Gastroesophageal sphincter (tissue), 4 donors: ENCODE results near the gene S100A9. TPM values are rescaled to one million over a fixed set of nuclear protein-coding genes. Genes with fewer than 3 reads are reported as not detected.

Experiments
- ATAC-seq: fragments of 150-250 bp; one replicate; pipeline ENCODE4 v1.9.1; 2016; ENCODE audit warnings: mild to moderate bottlenecking, moderate library complexity
- H3K27ac ChIP-seq, 4 donors: fragments of 200-600 bp; sonication (generic) in 3 of 4; 1 replicate in 3 of 4; 2 replicates in 1 of 4; pipeline ENCODE4 v1.5.1; 2016 to 2019
- H3K27me3 ChIP-seq: fragments of 200-600 bp; sonication (generic); one replicate; pipeline ENCODE4 v1.5.1; 2019
- H3K36me3 ChIP-seq, 2 donors: fragments of 200-600 bp; sonication (generic); one replicate each; pipeline ENCODE4 v1.5.1; 2019; ENCODE audit warnings: control low read depth in 1 of 2
- H3K4me1 ChIP-seq, 3 donors: fragments of 200-600 bp; sonication (generic); 1 replicate in 2 of 3; 2 replicates in 1 of 3; pipeline ENCODE4 v1.5.1; 2016 to 2019; ENCODE audit warnings: control low read depth in 2 of 3
- H3K4me3 ChIP-seq, 2 donors: fragments of 200-600 bp; sonication (generic); one replicate each; pipeline ENCODE4 v1.5.1; 2019; ENCODE audit warnings: mild to moderate bottlenecking in 1 of 2, moderate library complexity in 1 of 2
- H3K9me3 ChIP-seq, 3 donors: fragments of 200-600 bp; sonication (generic); one replicate each; pipeline ENCODE4 v1.5.1; 2017 to 2019; ENCODE audit warnings: control low read depth in 2 of 3
- EP300 ChIP-seq: sonication (generic); formaldehyde crosslinking; IDR thresholded peaks from one replicate; pipeline ENCODE4 v1.6.1; 2017; ENCODE audit warnings: antibody characterized with exemption, mild to moderate bottlenecking
- POLR2A ChIP-seq, 2 donors: fragments of 450-650 bp; IDR thresholded peaks; one replicate each; pipeline ENCODE4 v1.6.1; 2017; ENCODE audit warnings: antibody characterized with exemption in 2 of 2, mild to moderate bottlenecking in 2 of 2, moderate library complexity in 1 of 2
- POLR2AphosphoS5 ChIP-seq: sonication (generic); formaldehyde crosslinking; IDR thresholded peaks from one replicate; pipeline ENCODE4 v1.6.1; 2017; ENCODE audit warnings: antibody characterized with exemption
- WGBS, 2 donors: methylation state at CpG; one replicate each; pipeline ENCODE4 v1.1.5; 2018; ENCODE audit warnings: low coverage in 1 of 2; 5-methylcytosine and 5-hydroxymethylcytosine counted together
- total RNA-seq, 4 donors: library from RNA; depleted of rRNA; stranded (reverse); fragments of >200 nt; gene quantifications; one replicate each; pipeline ENCODE4 v1.1.0, GENCODE V29; 2016
- TF ChIP-seq, protein P1 (sequence below), 4 experiments: fragments of 200-600 bp in 2 of 4; fragments of 450-650 bp in 2 of 4; sonication (generic) in 1 of 4; IDR thresholded peaks; one replicate each; pipeline ENCODE4 v1.5.1; 2017 to 2019; ENCODE audit warnings: antibody characterized with exemption in 4 of 4, mild to moderate bottlenecking in 2 of 4, moderate library complexity in 2 of 4

The S100A9 gene
- total RNA-seq, 4 donors from 2014 or later: 65.3 to 2,906 (median 485) TPM

DNA sequence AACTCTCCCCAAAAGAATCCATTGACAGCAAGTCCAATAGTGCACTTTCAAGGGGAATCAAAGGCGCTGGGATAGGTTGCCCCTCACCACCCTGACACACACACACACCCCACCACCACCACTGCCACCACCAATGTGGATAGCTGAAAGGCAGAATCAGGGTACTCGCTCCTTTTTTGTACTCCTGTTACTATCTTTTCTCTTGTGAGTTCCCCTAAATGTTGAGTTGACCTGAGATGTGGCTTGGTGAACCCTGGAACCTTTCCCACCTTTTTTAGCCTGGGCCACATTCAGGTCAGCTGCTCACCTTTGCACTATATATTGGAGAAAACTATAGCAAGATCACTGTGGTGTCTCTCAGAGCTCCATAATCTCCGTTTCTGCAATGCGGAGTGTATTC is 29.3 kb downstream of the S100A9 start:
- TF ChIP-seq, protein P1, sequence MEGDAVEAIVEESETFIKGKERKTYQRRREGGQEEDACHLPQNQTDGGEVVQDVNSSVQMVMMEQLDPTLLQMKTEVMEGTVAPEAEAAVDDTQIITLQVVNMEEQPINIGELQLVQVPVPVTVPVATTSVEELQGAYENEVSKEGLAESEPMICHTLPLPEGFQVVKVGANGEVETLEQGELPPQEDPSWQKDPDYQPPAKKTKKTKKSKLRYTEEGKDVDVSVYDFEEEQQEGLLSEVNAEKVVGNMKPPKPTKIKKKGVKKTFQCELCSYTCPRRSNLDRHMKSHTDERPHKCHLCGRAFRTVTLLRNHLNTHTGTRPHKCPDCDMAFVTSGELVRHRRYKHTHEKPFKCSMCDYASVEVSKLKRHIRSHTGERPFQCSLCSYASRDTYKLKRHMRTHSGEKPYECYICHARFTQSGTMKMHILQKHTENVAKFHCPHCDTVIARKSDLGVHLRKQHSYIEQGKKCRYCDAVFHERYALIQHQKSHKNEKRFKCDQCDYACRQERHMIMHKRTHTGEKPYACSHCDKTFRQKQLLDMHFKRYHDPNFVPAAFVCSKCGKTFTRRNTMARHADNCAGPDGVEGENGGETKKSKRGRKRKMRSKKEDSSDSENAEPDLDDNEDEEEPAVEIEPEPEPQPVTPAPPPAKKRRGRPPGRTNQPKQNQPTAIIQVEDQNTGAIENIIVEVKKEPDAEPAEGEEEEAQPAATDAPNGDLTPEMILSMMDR (IDR thresholded peaks at IDR 0.05): no peak
- TF ChIP-seq POLR2AphosphoS5 (no peak), EP300 (no peak), POLR2A (IDR thresholded peaks at IDR 0.05) (no peak)
- ATAC-seq: no peak
- Histone ChIP-seq H3K4me1 (no peaks in the 10 kb centered on the region), H3K36me3 (no peaks in the 10 kb centered on the region), H3K9me3 (peaks cover 0 to 12% (median 0%) of the 10 kb centered on the region in 3 donors), H3K4me3 (no peak overlapping the region), H3K27ac (no peak overlapping the region), H3K27me3 (peaks cover 14% of the 10 kb centered on the region)
- 82 to 96% methylated on average over 4 of the region's 4 CpGs for WGBS, 2 donors

DNA sequence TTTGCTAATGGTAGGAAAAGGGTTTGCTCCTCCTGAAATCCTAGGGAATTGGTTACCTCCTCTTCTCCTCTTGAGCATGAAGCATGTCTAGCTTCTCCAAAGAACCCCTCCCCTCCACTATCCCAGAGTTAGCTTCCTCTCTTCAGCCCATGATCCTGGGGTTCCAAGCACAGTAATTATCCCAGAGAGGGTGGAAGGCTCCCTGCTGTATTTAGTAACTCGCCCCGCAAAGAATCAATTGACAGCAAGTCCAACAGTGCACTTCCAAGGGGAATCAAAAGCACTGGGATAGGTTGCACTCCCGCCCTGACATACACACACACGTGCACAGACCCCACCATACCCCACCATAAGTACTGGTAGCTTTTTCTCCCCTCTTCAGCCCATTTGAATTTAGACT is 30.1 kb downstream of the S100A9 start:
- no peaks in the 10 kb centered on the region for H3K36me3 ChIP-seq
- H3K27ac ChIP-seq: no peak overlapping the region
- H3K4me3 ChIP-seq: no peak overlapping the region
- TF ChIP-seq POLR2A (IDR thresholded peaks at IDR 0.05) (no peak), EP300 (no peak), POLR2AphosphoS5 (no peak)
- TF ChIP-seq, protein P1 (IDR thresholded peaks at IDR 0.05): no peak
- H3K4me1 ChIP-seq: no peaks in the 10 kb centered on the region
- no peak for ATAC-seq
- peaks cover 14% of the 10 kb centered on the region for H3K27me3 ChIP-seq
- H3K9me3 ChIP-seq: peaks cover 0 to 4% (median 0%) of the 10 kb centered on the region in 3 donors
- 65 to 70% methylated on average over 2 of the region's 4 CpGs for WGBS, 2 donors

DNA sequence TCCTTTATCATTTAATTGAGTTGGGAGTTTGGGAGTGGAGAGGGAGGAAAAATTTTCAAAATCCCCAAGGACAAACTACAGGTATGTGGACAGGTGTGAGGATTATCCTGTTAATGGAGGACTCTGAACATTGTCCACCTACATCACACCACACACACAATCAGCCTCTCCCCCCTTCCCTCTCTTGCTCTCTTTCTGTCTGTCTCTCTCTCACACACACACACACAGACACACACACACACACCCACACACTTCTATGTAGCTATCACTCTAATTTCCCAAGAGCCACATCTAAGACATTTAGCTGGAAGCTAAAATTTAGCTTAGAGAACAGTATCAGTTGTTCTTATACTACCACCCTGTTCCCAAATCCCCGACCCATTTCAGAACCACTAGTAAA is 31.7 kb downstream of the S100A9 start:
- Histone ChIP-seq H3K27ac (no peak overlapping the region), H3K4me1 (no peaks in the 10 kb centered on the region), H3K27me3 (peaks cover 21% of the 10 kb centered on the region), H3K4me3 (no peak overlapping the region), H3K9me3 (no peaks in the 10 kb centered on the region), H3K36me3 (no peaks in the 10 kb centered on the region)
- ATAC-seq: no peak
- TF ChIP-seq, protein P1 (IDR thresholded peaks at IDR 0.05): no peak
- TF ChIP-seq POLR2AphosphoS5 (no peak), EP300 (no peak), POLR2A (IDR thresholded peaks at IDR 0.05) (no peak)
- WGBS, 2 donors: 50 to 83% methylated on average over 1 of the region's 1 CpG

DNA sequence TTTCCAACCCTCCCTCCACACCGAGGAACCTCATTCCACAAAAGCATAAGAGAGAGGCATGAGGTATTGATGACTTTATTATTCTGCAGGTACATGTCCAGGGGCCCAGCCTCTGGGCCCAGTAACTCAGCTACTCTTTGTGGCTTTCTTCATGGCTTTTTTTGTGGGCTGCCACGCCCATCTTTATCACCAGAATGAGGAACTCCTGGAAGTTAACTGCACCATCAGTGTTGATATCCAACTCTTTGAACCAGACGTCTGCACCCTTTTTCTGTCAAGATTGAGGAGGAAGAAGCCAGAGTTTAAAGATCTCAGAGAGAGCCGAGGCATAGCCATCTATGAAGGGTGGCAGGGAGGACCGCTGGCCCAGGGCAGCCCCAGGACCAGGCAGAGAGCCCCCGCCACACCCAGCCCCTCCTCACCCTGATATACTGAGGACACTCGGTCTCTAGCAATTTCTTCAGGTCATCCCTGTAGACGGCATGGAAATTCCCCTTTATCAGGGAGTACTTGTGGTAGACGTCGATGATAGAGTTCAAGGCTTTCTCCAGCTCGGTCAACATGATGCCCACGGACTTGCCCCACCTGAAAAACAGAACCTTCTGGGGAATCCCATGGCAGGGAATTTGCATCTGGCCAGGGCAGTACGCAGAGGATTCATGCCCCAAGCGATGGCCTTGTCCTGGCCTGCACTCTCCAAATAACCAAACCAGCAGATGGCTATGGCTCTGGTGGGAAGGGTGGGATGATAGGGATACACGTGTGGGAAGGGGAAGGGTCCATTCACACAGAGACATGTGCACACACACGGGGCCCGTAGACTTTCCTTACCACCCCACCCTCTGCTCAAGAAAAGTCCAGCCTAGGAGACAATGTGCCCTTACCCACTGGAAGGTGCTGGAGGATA is 32.6 kb downstream of the S100A9 start:
- ATAC-seq: no peak
- Histone ChIP-seq H3K27ac (no peak overlapping the region), H3K9me3 (no peaks in the 10 kb centered on the region), H3K36me3 (no peaks in the 10 kb centered on the region), H3K27me3 (peaks cover 21% of the 10 kb centered on the region), H3K4me3 (no peak overlapping the region), H3K4me1 (no peaks in the 10 kb centered on the region)
- 64 to 100% methylated on average over 2 of the region's 17 CpGs for WGBS, 2 donors
- TF ChIP-seq POLR2AphosphoS5 (no peak), POLR2A (IDR thresholded peaks at IDR 0.05) (no peak), EP300 (no peak)
- TF ChIP-seq, protein P1 (IDR thresholded peaks at IDR 0.05): no peak
